Activated naive CD4-positive, alpha-beta T cell treated with anti-CD3 and anti-CD28 coated beads for 36 hours (primary cell): ENCODE results near the gene NKIRAS2. TPM values are rescaled to one million over a fixed set of nuclear protein-coding genes. Genes with fewer than 3 reads are reported as not detected.
"Not testable (repeated sequence)": the region's sequence is repeated elsewhere in the genome, so short reads cannot be mapped to it uniquely, and the experiment has no call there.

Experiments
- CTCF ChIA-PET: fragments of 350-600 bp; sonication (Branson Sonifier 250); formaldehyde crosslinking; loops from one replicate; lab custom pipeline; 2021; ENCODE audit warnings: antibody characterized with exemption; lab: Charles Lee
- DNase-seq: peaks from one replicate; pipeline ENCODE4 v3.0.0-alpha.2; 2020
- H3K27ac Mint-ChIP-seq: one replicate; pipeline ENCODE4 v1.8.0; 2021; ENCODE audit warnings: mild to moderate bottlenecking, mixed read lengths
- H3K27me3 Mint-ChIP-seq: one replicate; pipeline ENCODE4 v1.8.0; 2021; ENCODE audit warnings: low read depth, mixed read lengths
- H3K36me3 Mint-ChIP-seq: one replicate; pipeline ENCODE4 v1.8.0; 2021; ENCODE audit warnings: low read depth, mixed read lengths
- H3K4me1 Mint-ChIP-seq: one replicate; pipeline ENCODE4 v1.8.0; 2021; ENCODE audit warnings: low read depth, mixed read lengths
- H3K4me3 Mint-ChIP-seq: one replicate; pipeline ENCODE4 v1.8.0; 2021; ENCODE audit warnings: mild to moderate bottlenecking, moderate library complexity, mixed read lengths
- H3K9me3 Mint-ChIP-seq: one replicate; pipeline ENCODE4 v1.8.0; 2021; ENCODE audit warnings: mixed read lengths
- intact Hi-C: fragments of 100-400 bp; cut with micrococcal nuclease; formaldehyde crosslinking; loops from one replicate; pipeline ENCODE4 v1.15.1; 2023
- total RNA-seq, 2 experiments: library from RNA; stranded (reverse); gene quantifications; one replicate each; pipeline ENCODE4 v1.2.3, GENCODE V29; 2021

NKIRAS2 gene
- total RNA-seq, 2 experiments from 2014 or later: 12.4 to 13.2 TPM

- DNase-seq: no peak
- Mint-ChIP-seq H3K36me3 (peaks cover 17% of the 10 kb centered on the region), H3K4me1 (peaks cover 55% of the 10 kb centered on the region), H3K27ac (peak overlapping the region; percentile 96), H3K27me3 (no peaks in the 10 kb centered on the region), H3K4me3 (peak overlapping the region; percentile 91), H3K9me3 (no peaks in the 10 kb centered on the region)
- intact Hi-C loops: loop anchor here (5.0 kb wide), 2 partner anchors 101 to 294 kb away; partner anchors contain the start of gene ACLY
- CTCF ChIA-PET: interaction anchor here (0.6 to 12.7 kb wide), 16 partner anchors 8 to 581 kb away, joined by 3 to 117 read pairs (median 4); partner anchors contain the start of genes CNP, KCNH4 and ODAD4
Measured at GRCh38 chr17:42018339-42018738, 1.6 kb upstream of the NKIRAS2 start.

GRCh38 chr17:42018988-42019387, 902 bp upstream of the NKIRAS2 start:
- Mint-ChIP-seq H3K4me3 (peak overlapping the region; percentile 91), H3K27ac (no peak overlapping the region), H3K9me3 (no peaks in the 10 kb centered on the region), H3K27me3 (no peaks in the 10 kb centered on the region), H3K36me3 (peaks cover 20% of the 10 kb centered on the region), H3K4me1 (peaks cover 53% of the 10 kb centered on the region)
- intact Hi-C loops: loop anchor here (5.0 kb wide), 2 partner anchors 102 to 293 kb away; partner anchors contain the start of gene ACLY
- DNase-seq: no peak
- CTCF ChIA-PET: interaction anchor here (1.0 to 12.7 kb wide), 4 partner anchors 14 to 387 kb away, joined by 3 to 117 read pairs (median 3); partner anchors contain the start of gene CNP

GRCh38 chr17:42020845-42021244, 955 bp downstream of the NKIRAS2 start:
- H3K9me3 Mint-ChIP-seq, DNase-seq, H3K27me3 Mint-ChIP-seq, H3K27ac Mint-ChIP-seq, intact Hi-C loops: not testable (repeated sequence)
- Mint-ChIP-seq H3K4me1 (peaks cover 52% of the 10 kb centered on the region), H3K4me3 (peak overlapping the region; percentile 83), H3K36me3 (peaks cover 20% of the 10 kb centered on the region)
- CTCF ChIA-PET: interaction anchor here (0.7 to 12.7 kb wide), 12 partner anchors 9 to 135 kb away, joined by 3 to 117 read pairs (median 3); partner anchors contain the start of gene CNP

GRCh38 chr17:42023524-42024349, 3.8 kb downstream of the NKIRAS2 start:
- intact Hi-C loops: loop anchor here (1.0 to 2.0 kb wide), 2 partner anchors 157 to 383 kb away; partner anchors contain the start of gene KCNH4
- Mint-ChIP-seq H3K27ac (peak overlapping the region; percentile 50), H3K27me3 (no peaks in the 10 kb centered on the region), H3K36me3 (peaks cover 13% of the 10 kb centered on the region), H3K4me1 (peaks cover 38% of the 10 kb centered on the region), H3K9me3 (no peaks in the 10 kb centered on the region), H3K4me3 (no peak overlapping the region)
- CTCF ChIA-PET: interaction anchor here (0.5 to 12.7 kb wide), 7 partner anchors 15 to 158 kb away, joined by 3 to 117 read pairs (median 4); partner anchors contain the start of genes CNP, DHX58 and KCNH4
- no peak for DNase-seq

GRCh38 chr17:42025191-42025579, 5.3 kb downstream of the NKIRAS2 start:
- no peak for DNase-seq
- H3K4me3 Mint-ChIP-seq: no peak overlapping the region
- CTCF ChIA-PET: interaction anchor here (0.6 to 12.7 kb wide), 26 partner anchors 9 to 164 kb away, joined by 3 to 117 read pairs (median 5); partner anchors contain the start of genes CNP, DNAJC7, KCNH4 and ZNF385C
- peak overlapping the region; percentile 66 for H3K27ac Mint-ChIP-seq
- peaks cover 29% of the 10 kb centered on the region for H3K4me1 Mint-ChIP-seq
- H3K27me3 Mint-ChIP-seq: no peaks in the 10 kb centered on the region
- intact Hi-C loops: loop anchor here (1.0 to 2.0 kb wide), 5 partner anchors 25 to 156 kb away; partner anchors contain the start of genes C17orf113 and KCNH4
- peaks cover 13% of the 10 kb centered on the region for H3K36me3 Mint-ChIP-seq
- no peaks in the 10 kb centered on the region for H3K9me3 Mint-ChIP-seq

- CTCF ChIA-PET: interaction anchor here (0.6 to 12.7 kb wide), 21 partner anchors 8 to 155 kb away, joined by 3 to 117 read pairs (median 6); partner anchors contain the start of genes CNP, DNAJC7, KCNH4 and ZNF385C
- Mint-ChIP-seq H3K27ac (no peak overlapping the region), H3K36me3 (peaks cover 13% of the 10 kb centered on the region), H3K4me3 (no peak overlapping the region), H3K27me3 (no peaks in the 10 kb centered on the region), H3K9me3 (no peaks in the 10 kb centered on the region), H3K4me1 (peaks cover 22% of the 10 kb centered on the region)
- no peak for DNase-seq
- intact Hi-C loops: loop anchor here (1.0 to 2.0 kb wide), 5 partner anchors 24 to 155 kb away; partner anchors contain the start of genes C17orf113 and KCNH4
Measured at GRCh38 chr17:42025936-42026335, 6.0 kb downstream of the NKIRAS2 start.

GRCh38 chr17:42026857-42027589, 7.1 kb downstream of the NKIRAS2 start:
- CTCF ChIA-PET: interaction anchor here (0.6 to 12.7 kb wide), 12 partner anchors 11 to 125 kb away, joined by 3 to 117 read pairs (median 6); partner anchors contain the start of genes CNP, DNAJC7 and ZNF385C
- Mint-ChIP-seq H3K36me3 (peaks cover 11% of the 10 kb centered on the region), H3K9me3 (no peaks in the 10 kb centered on the region), H3K4me3 (no peak overlapping the region), H3K27ac (no peak overlapping the region), H3K27me3 (no peaks in the 10 kb centered on the region), H3K4me1 (peaks cover 15% of the 10 kb centered on the region)
- intact Hi-C loops: no loop called here
- no peak for DNase-seq

- Mint-ChIP-seq H3K9me3 (no peaks in the 10 kb centered on the region), H3K4me3 (no peak overlapping the region), H3K27ac (no peak overlapping the region), H3K27me3 (no peaks in the 10 kb centered on the region), H3K4me1 (peaks cover 13% of the 10 kb centered on the region), H3K36me3 (peaks cover 8% of the 10 kb centered on the region)
- no peak for DNase-seq
- intact Hi-C loops: no loop called here
- CTCF ChIA-PET: interaction anchor here (1.2 to 12.7 kb wide), 4 partner anchors 11 to 91 kb away, joined by 4 to 117 read pairs (median 8); partner anchors contain the start of genes CNP and DNAJC7
Measured at GRCh38 chr17:42027590-42027889, 7.7 kb downstream of the NKIRAS2 start.

GRCh38 chr17:42027961-42028790, 8.3 kb downstream of the NKIRAS2 start:
- Mint-ChIP-seq H3K27ac (no peak overlapping the region), H3K9me3 (no peaks in the 10 kb centered on the region)

GRCh38 chr17:42028791-42029127, 8.9 kb downstream of the NKIRAS2 start:
- intact Hi-C loops: no loop called here
- Mint-ChIP-seq H3K4me3 (no peak overlapping the region), H3K36me3 (peaks cover 8% of the 10 kb centered on the region), H3K27me3 (no peaks in the 10 kb centered on the region), H3K27ac (no peak overlapping the region), H3K9me3 (no peaks in the 10 kb centered on the region), H3K4me1 (peaks cover 13% of the 10 kb centered on the region)
- CTCF ChIA-PET: interaction anchor here (0.8 to 2.3 kb wide), 6 partner anchors 9 to 194 kb away, joined by 3 to 7 read pairs (median 3); partner anchors contain the start of genes DNAJC7 and NKIRAS2
- DNase-seq: no peak

More at GRCh38 chr17:42027961-42028790, 8.3 kb downstream of the NKIRAS2 start:
- peaks cover 8% of the 10 kb centered on the region for H3K36me3 Mint-ChIP-seq
- no peak for DNase-seq
- no peaks in the 10 kb centered on the region for H3K27me3 Mint-ChIP-seq
- H3K4me1 Mint-ChIP-seq: peaks cover 13% of the 10 kb centered on the region
- H3K4me3 Mint-ChIP-seq: no peak overlapping the region
- intact Hi-C loops: no loop called here
- CTCF ChIA-PET: interaction anchor here (0.8 to 2.3 kb wide), 7 partner anchors 8 to 194 kb away, joined by 3 to 7 read pairs (median 3); partner anchors contain the start of genes DNAJC7 and NKIRAS2

- no peak overlapping the region for H3K27ac Mint-ChIP-seq
- no peaks in the 10 kb centered on the region for H3K36me3 Mint-ChIP-seq
- no peaks in the 10 kb centered on the region for H3K9me3 Mint-ChIP-seq
- DNase-seq: no peak
- CTCF ChIA-PET: interaction anchor here (1.2 to 1.4 kb wide), 2 partner anchors 15 to 36 kb away, joined by 3 to 5 read pairs; no protein-coding TSS in a partner anchor
- no peaks in the 10 kb centered on the region for H3K27me3 Mint-ChIP-seq
- intact Hi-C loops: no loop called here
- H3K4me1 Mint-ChIP-seq: peaks cover 8% of the 10 kb centered on the region
- no peak overlapping the region for H3K4me3 Mint-ChIP-seq
Measured at GRCh38 chr17:42031584-42031983, 11.7 kb downstream of the NKIRAS2 start.
